Activated T-helper 1 cell treated with anti-CD3 and anti-CD28 coated beads, Interleukin-12 subunit alpha, Interleukin-12 subunit beta, Interleukin-2, Interleukin-4 antibody, amounts not matched to agents 30 ng/mL and 10 ng/mL and 1 ng/mL, durations not matched to agents 14 hours and 24 hours and 36 hours (primary cell): ENCODE results near the gene PEDS1. TPM values are rescaled to one million over a fixed set of nuclear protein-coding genes. Genes with fewer than 3 reads are reported as not detected.
A peak's percentile ranks its signal among the peaks of the same experiment; 100 is the strongest.

ENCODE experiments used
- DNase-seq: peaks from one replicate; pipeline ENCODE4 v3.0.0; 2021; ENCODE audit warnings: low spot score
- H3K27ac Mint-ChIP-seq: one replicate; pipeline ENCODE4 v1.8.0; 2021; ENCODE audit warnings: mild to moderate bottlenecking, mixed read lengths
- H3K27me3 Mint-ChIP-seq: one replicate; pipeline ENCODE4 v1.8.0; 2022; ENCODE audit warnings: mild to moderate bottlenecking, moderate library complexity, mixed read lengths; ENCODE audit not compliant: insufficient read depth
- H3K36me3 Mint-ChIP-seq: one replicate; pipeline ENCODE4 v1.8.0; 2021; ENCODE audit warnings: low read depth, mixed read lengths
- H3K4me1 Mint-ChIP-seq: one replicate; pipeline ENCODE4 v1.8.0; 2021; ENCODE audit warnings: low read depth, mixed read lengths
- H3K4me3 Mint-ChIP-seq: one replicate; pipeline ENCODE4 v1.8.0; 2021; ENCODE audit warnings: mild to moderate bottlenecking, moderate library complexity, mixed read lengths
- H3K9me3 Mint-ChIP-seq: one replicate; pipeline ENCODE4 v1.8.0; 2021; ENCODE audit warnings: mixed read lengths
- intact Hi-C: fragments of 100-400 bp; cut with micrococcal nuclease; formaldehyde crosslinking; loops from one replicate; pipeline ENCODE4 v1.15.1; 2024
- total RNA-seq: library from RNA; stranded (reverse); gene quantifications from 2 replicates; pipeline ENCODE4 v1.2.3, GENCODE V29; 2022

The PEDS1 gene
- total RNA-seq, 1 donor from 2014 or later: 33.4 TPM

- Mint-ChIP-seq H3K9me3 (no peaks in the 10 kb centered on the region), H3K27ac (no peak overlapping the region), H3K4me3 (no peak overlapping the region), H3K4me1 (peaks cover 26% of the 10 kb centered on the region), H3K27me3 (no peaks in the 10 kb centered on the region), H3K36me3 (peaks cover 2% of the 10 kb centered on the region)
- DNase-seq: no peak
- intact Hi-C loops: loop anchor here (10.0 kb wide), 3 partner anchors 347 to 523 kb away; no protein-coding TSS in a partner anchor
Measured at GRCh38 chr20:50118203-50118602, 35.3 kb downstream of the PEDS1 start.

GRCh38 chr20:50116368-50116999 is 37.0 kb downstream of the PEDS1 start:
- Mint-ChIP-seq H3K36me3 (peaks cover 7% of the 10 kb centered on the region), H3K4me1 (peaks cover 38% of the 10 kb centered on the region), H3K27ac (peak overlapping the region; percentile 88), H3K4me3 (peak overlapping the region; percentile 100), H3K9me3 (no peaks in the 10 kb centered on the region), H3K27me3 (no peaks in the 10 kb centered on the region)
- intact Hi-C loops: loop anchor here (1.0 to 10.0 kb wide), 4 partner anchors 37 to 522 kb away; partner anchors contain the start of gene PEDS1
- no peak for DNase-seq

GRCh38 chr20:50115591-50116367 is 37.7 kb downstream of the PEDS1 start:
- Mint-ChIP-seq H3K27me3 (no peaks in the 10 kb centered on the region), H3K9me3 (no peaks in the 10 kb centered on the region), H3K36me3 (peaks cover 7% of the 10 kb centered on the region), H3K27ac (peak overlapping the region; percentile 88), H3K4me3 (peak overlapping the region; percentile 100), H3K4me1 (peaks cover 45% of the 10 kb centered on the region)
- intact Hi-C loops: loop anchor here (1.0 to 10.0 kb wide), 6 partner anchors 32 to 521 kb away; partner anchors contain the start of genes PEDS1 and SNAI1
- peak; percentile 86 for DNase-seq

- Mint-ChIP-seq H3K4me1 (peaks cover 52% of the 10 kb centered on the region), H3K36me3 (peaks cover 8% of the 10 kb centered on the region), H3K27me3 (no peaks in the 10 kb centered on the region), H3K27ac (peak overlapping the region; percentile 88), H3K9me3 (no peaks in the 10 kb centered on the region), H3K4me3 (peak overlapping the region; percentile 100)
- intact Hi-C loops: loop anchor here (1.0 to 10.0 kb wide), 5 partner anchors 32 to 520 kb away; partner anchors contain the start of gene SNAI1
- DNase-seq: no peak
Measured at GRCh38 chr20:50115041-50115512, 38.4 kb downstream of the PEDS1 start.

- Mint-ChIP-seq H3K27me3 (no peaks in the 10 kb centered on the region), H3K27ac (peak overlapping the region; percentile 96), H3K9me3 (no peaks in the 10 kb centered on the region), H3K4me1 (peaks cover 63% of the 10 kb centered on the region), H3K36me3 (peaks cover 12% of the 10 kb centered on the region), H3K4me3 (peak overlapping the region; percentile 100)
- intact Hi-C loops: loop anchor here (2.0 to 10.0 kb wide), 10 partner anchors 55 to 926 kb away; partner anchors contain the start of genes DDX27, PARD6B, PTPN1 and SLC9A8
- no peak for DNase-seq
Measured at GRCh38 chr20:50113420-50114224, 39.9 kb downstream of the PEDS1 start.

GRCh38 chr20:50112512-50113419 is 40.8 kb downstream of the PEDS1 start, which contains the start of gene UBE2V1:
UBE2V1 (minus strand) TSS chr20:50113150; CDS start chr20:50113128, 22 bp downstream.
- intact Hi-C loops: loop anchor here (2.0 to 10.0 kb wide), 10 partner anchors 56 to 925 kb away; partner anchors contain the start of genes DDX27, PARD6B, PTPN1 and SLC9A8
- DNase-seq: peak; percentile 84
- peak within 1 kb of the TSS; percentile 96 for H3K27ac Mint-ChIP-seq
- H3K9me3 Mint-ChIP-seq: no peaks in the 10 kb centered on the region
- peaks cover 18% of the 10 kb centered on the region for H3K36me3 Mint-ChIP-seq
- no peaks in the 10 kb centered on the region for H3K27me3 Mint-ChIP-seq
- peak within 1 kb of the TSS; percentile 100 for H3K4me3 Mint-ChIP-seq
- peaks cover 72% of the 10 kb centered on the region for H3K4me1 Mint-ChIP-seq

GRCh38 chr20:50111829-50112495 is 41.6 kb downstream of the PEDS1 start:
- DNase-seq: no peak
- Mint-ChIP-seq H3K27ac (peak overlapping the region; percentile 87), H3K4me3 (peak overlapping the region; percentile 100), H3K27me3 (no peaks in the 10 kb centered on the region), H3K9me3 (no peaks in the 10 kb centered on the region), H3K36me3 (peaks cover 19% of the 10 kb centered on the region), H3K4me1 (peaks cover 80% of the 10 kb centered on the region)
- intact Hi-C loops: loop anchor here (1.0 to 10.0 kb wide), 11 partner anchors 57 to 925 kb away; partner anchors contain the start of genes DDX27, PARD6B, PTPN1 and SLC9A8

- intact Hi-C loops: loop anchor here (1.0 to 10.0 kb wide), 8 partner anchors 228 to 924 kb away; partner anchors contain the start of genes DDX27, SLC9A8 and STAU1
- H3K4me3 Mint-ChIP-seq: peak overlapping the region; percentile 100
- no peaks in the 10 kb centered on the region for H3K27me3 Mint-ChIP-seq
- H3K36me3 Mint-ChIP-seq: peaks cover 19% of the 10 kb centered on the region
- H3K9me3 Mint-ChIP-seq: no peaks in the 10 kb centered on the region
- peaks cover 79% of the 10 kb centered on the region for H3K4me1 Mint-ChIP-seq
- H3K27ac Mint-ChIP-seq: peak overlapping the region; percentile 87
- DNase-seq: peak; percentile 14
Measured at GRCh38 chr20:50111120-50111828, 42.2 kb downstream of the PEDS1 start.

GRCh38 chr20:50110141-50111047 is 43.1 kb downstream of the PEDS1 start:
- H3K27me3 Mint-ChIP-seq: no peaks in the 10 kb centered on the region
- intact Hi-C loops: loop anchor here (1.0 to 10.0 kb wide), 8 partner anchors 229 to 923 kb away; partner anchors contain the start of genes DDX27, SLC9A8 and STAU1
- DNase-seq: peak; percentile 52
- H3K27ac Mint-ChIP-seq: peak overlapping the region; percentile 87
- H3K36me3 Mint-ChIP-seq: peaks cover 19% of the 10 kb centered on the region
- peak overlapping the region; percentile 100 for H3K4me3 Mint-ChIP-seq
- H3K4me1 Mint-ChIP-seq: peaks cover 73% of the 10 kb centered on the region
- H3K9me3 Mint-ChIP-seq: no peaks in the 10 kb centered on the region
